HepG2 (cell line): ENCODE data around the gene MAVS. TPM values are rescaled to one million over a fixed set of nuclear protein-coding genes. Genes with fewer than 3 reads are reported as not detected.
A peak's percentile ranks its signal among the peaks of the same experiment; 100 is the strongest.

ENCODE experiments used
- CC2D1A ChIP-seq: sonication (generic); formaldehyde crosslinking; IDR thresholded peaks from 2 replicates; pipeline ENCODE4 v1.8.1; 2023; ENCODE audit warnings: mild to moderate bottlenecking, missing genetic modification reagents
- CREM ChIP-seq, 2 experiments: sonication (generic) in 1 of 2; formaldehyde crosslinking in 1 of 2; IDR thresholded peaks; 2 replicates each; pipeline versions ENCODE4 v1.4.0 to v1.6.1; 2016 to 2020; ENCODE audit warnings: antibody characterized with exemption in 1 of 2, mild to moderate bottlenecking in 1 of 2, missing genetic modification reagents in 1 of 2
- DR1 ChIP-seq: sonication (generic); formaldehyde crosslinking; IDR thresholded peaks from 2 replicates; pipeline ENCODE4 v1.8.0; 2021; ENCODE audit warnings: mild to moderate bottlenecking, missing genetic modification reagents, inconsistent platforms
- FIP1L1 ChIP-seq: fragments of 200-400 bp; formaldehyde crosslinking; IDR thresholded peaks from 2 replicates; pipeline ENCODE4 v1.6.1; 2018; ENCODE audit warnings: low read depth, mild to moderate bottlenecking, low read length, moderate library complexity, borderline replicate concordance; ENCODE audit not compliant: insufficient read depth
- GATA4 ChIP-seq: sonication (generic); IDR thresholded peaks from 2 replicates; pipeline ENCODE4 v1.6.1; 2016; ENCODE audit warnings: antibody characterized with exemption, low read depth, borderline replicate concordance
- JUND ChIP-seq: sonication (generic); formaldehyde crosslinking; IDR thresholded peaks from 2 replicates; pipeline ENCODE4 v1.8.0; 2022; ENCODE audit warnings: mild to moderate bottlenecking, missing genetic modification reagents
- KDM3A ChIP-seq: IDR thresholded peaks from 2 replicates; pipeline ENCODE4 v1.6.1; 2018; ENCODE audit warnings: low read depth, missing compliant biosample characterization
- MYNN ChIP-seq: sonication (generic); formaldehyde crosslinking; IDR thresholded peaks from 2 replicates; pipeline ENCODE4 v1.4.0; 2020; ENCODE audit warnings: mild to moderate bottlenecking, low read depth, missing genetic modification reagents
- TCF12 ChIP-seq, 2 experiments: fragments of 450-650 bp in 1 of 2; sonication (generic) in 1 of 2; formaldehyde crosslinking in 1 of 2; IDR thresholded peaks; 2 replicates each; pipeline versions ENCODE4 v1.6.1 to v1.8.0; 2017 to 2022; ENCODE audit warnings: antibody characterized with exemption in 1 of 2, mild to moderate bottlenecking in 1 of 2, missing genetic modification reagents in 1 of 2, moderate library complexity in 1 of 2
- ZNF350 ChIP-seq: sonication (generic); formaldehyde crosslinking; IDR thresholded peaks from 2 replicates; pipeline ENCODE4 v1.4.0; 2020; ENCODE audit warnings: mild to moderate bottlenecking, low read depth, missing genetic modification reagents, borderline replicate concordance
- ZNF530 ChIP-seq: sonication (generic); formaldehyde crosslinking; IDR thresholded peaks from 2 replicates; pipeline ENCODE4 v1.5.0; 2020; ENCODE audit warnings: low read depth, mild to moderate bottlenecking, missing genetic modification reagents
- ZNF557 ChIP-seq: sonication (generic); formaldehyde crosslinking; IDR thresholded peaks from 2 replicates; pipeline ENCODE4 v1.4.0; 2020; ENCODE audit warnings: missing genetic modification reagents
- ZNF670 ChIP-seq: sonication (generic); formaldehyde crosslinking; IDR thresholded peaks from 2 replicates; pipeline ENCODE4 v1.8.0; 2022; ENCODE audit warnings: mild to moderate bottlenecking, missing genetic modification reagents, borderline replicate concordance
- ZNF775 ChIP-seq: sonication (generic); formaldehyde crosslinking; IDR thresholded peaks from 2 replicates; pipeline ENCODE4 v1.4.0; 2020; ENCODE audit warnings: missing genetic modification reagents, mild to moderate bottlenecking, moderate library complexity, borderline replicate concordance
- polyA plus RNA-seq, 8 experiments: library from polyadenylated mRNA; depleted of rRNA in 3 of 8; stranded (reverse) in 7 of 8; unstranded in 1 of 8; fragments of >200 nt; fragmentation: Illumina TruSeq in 4 of 8; extraction: Trizol in 4 of 8; gene quantifications; 2 replicates each; pipeline versions ENCODE4 v1.2.1 to v1.2.3, GENCODE V29; 2011 to 2016; ENCODE audit warnings: low read depth in 4 of 8, missing spikeins in 1 of 8, mixed read lengths in 1 of 8; ENCODE audit not compliant: insufficient read depth in 1 of 8
- total RNA-seq, 5 experiments: library from RNA; depleted of rRNA; stranded (reverse); fragments of >200 nt; fragmentation: Illumina TruSeq; extraction: Trizol; gene quantifications; 2 replicates each; pipeline ENCODE4 v1.2.3, GENCODE V29; 2016; ENCODE audit warnings: low read depth in 1 of 5
- TF ChIP-seq, protein P1 (sequence below): IDR thresholded peaks from 2 replicates; pipeline ENCODE4 v1.6.1; 2016; ENCODE audit warnings: mild to moderate bottlenecking
- TF ChIP-seq, protein P2 (sequence below): sonication (generic); formaldehyde crosslinking; IDR thresholded peaks from 2 replicates; pipeline ENCODE4 v1.4.0; 2020; ENCODE audit warnings: mild to moderate bottlenecking, missing genetic modification reagents
- TF ChIP-seq, protein P3 (sequence below): sonication (generic); formaldehyde crosslinking; IDR thresholded peaks from 2 replicates; pipeline ENCODE4 v1.4.0; 2020; ENCODE audit warnings: missing genetic modification reagents

MAVS gene
- total and polyA plus RNA-seq, 2 of the 13 experiments (the other 11 are each of a cell fraction or from before 2014, with no cell fraction given), result 27.3 to 36.6 TPM

DNA sequence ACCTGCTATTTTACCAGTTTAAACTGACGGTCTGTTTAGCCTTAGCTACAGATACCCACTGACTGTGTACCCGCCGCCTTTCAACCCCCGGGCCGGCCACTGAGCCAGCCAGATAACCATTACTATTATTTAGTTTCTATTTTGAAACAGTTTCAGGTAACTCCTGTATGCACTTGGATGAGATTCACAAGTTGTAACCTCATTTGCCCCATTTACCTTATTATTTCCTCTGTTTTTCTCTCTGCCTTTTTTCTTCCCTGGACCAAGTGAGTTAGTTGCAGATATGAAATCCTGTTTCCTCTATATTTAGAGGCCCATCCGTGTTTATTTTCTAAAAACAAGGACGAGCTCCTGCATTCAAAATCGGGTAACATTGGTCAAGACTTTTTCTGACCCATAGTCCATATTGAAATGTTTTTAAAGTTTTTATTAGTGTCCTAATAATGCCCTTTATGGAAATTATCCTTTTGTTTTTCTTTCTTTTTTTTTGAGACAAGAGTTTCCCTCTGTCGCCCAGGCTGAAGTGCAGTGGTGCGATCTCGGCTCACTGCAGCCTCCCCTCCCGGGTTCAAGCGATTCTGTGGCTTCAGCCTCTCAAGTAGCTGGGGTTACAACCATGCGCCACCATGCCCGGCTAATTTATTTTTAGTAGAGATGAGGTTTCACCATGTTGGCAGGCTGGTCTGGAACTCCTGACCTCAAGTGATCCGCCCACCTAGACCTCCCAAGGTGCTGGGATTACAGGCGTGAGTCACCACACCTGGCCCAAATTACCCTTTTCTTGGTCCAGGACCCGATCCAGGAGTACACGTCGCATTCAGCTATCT lies 25.5 kb upstream of the MAVS start (continued):
- TF ChIP-seq, protein P1, sequence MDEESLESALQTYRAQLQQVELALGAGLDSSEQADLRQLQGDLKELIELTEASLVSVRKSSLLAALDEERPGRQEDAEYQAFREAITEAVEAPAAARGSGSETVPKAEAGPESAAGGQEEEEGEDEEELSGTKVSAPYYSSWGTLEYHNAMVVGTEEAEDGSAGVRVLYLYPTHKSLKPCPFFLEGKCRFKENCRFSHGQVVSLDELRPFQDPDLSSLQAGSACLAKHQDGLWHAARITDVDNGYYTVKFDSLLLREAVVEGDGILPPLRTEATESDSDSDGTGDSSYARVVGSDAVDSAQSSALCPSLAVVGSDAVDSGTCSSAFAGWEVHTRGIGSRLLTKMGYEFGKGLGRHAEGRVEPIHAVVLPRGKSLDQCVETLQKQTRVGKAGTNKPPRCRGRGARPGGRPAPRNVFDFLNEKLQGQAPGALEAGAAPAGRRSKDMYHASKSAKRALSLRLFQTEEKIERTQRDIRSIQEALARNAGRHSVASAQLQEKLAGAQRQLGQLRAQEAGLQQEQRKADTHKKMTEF (CRISPR knock-in tag), result no peak
- TF ChIP-seq FIP1L1 (no peak), CC2D1A (0 out of 2 replicates have a peak, but pooled peaks have one; percentile 74), GATA4 (0 out of 2 replicates have a peak, but pooled peaks have one; percentile 17), MYNN (CRISPR knock-in tag) (no peak), DR1 (CRISPR knock-in tag) (no peak; the same call in 1 of the 2 replicates), KDM3A (CRISPR knock-in tag) (no peak), ZNF350 (CRISPR knock-in tag) (no peak), JUND (CRISPR knock-in tag) (no peak), ZNF557 (no peak), TCF12 (IDR thresholded peaks at IDR 0.05) (no peak), TCF12 (CRISPR knock-in tag; IDR thresholded peaks at IDR 0.05) (no peak), ZNF775 (CRISPR knock-in tag) (0 out of 2 replicates have a peak, but pooled peaks have one; percentile 51), ZNF670 (CRISPR knock-in tag) (peak; percentile 74), ZNF530 (CRISPR knock-in tag) (no peak), CREM (IDR thresholded peaks at IDR 0.05) (peak; percentile 81), CREM (CRISPR knock-in tag; IDR thresholded peaks at IDR 0.05) (no peak)
- TF ChIP-seq, protein P2, sequence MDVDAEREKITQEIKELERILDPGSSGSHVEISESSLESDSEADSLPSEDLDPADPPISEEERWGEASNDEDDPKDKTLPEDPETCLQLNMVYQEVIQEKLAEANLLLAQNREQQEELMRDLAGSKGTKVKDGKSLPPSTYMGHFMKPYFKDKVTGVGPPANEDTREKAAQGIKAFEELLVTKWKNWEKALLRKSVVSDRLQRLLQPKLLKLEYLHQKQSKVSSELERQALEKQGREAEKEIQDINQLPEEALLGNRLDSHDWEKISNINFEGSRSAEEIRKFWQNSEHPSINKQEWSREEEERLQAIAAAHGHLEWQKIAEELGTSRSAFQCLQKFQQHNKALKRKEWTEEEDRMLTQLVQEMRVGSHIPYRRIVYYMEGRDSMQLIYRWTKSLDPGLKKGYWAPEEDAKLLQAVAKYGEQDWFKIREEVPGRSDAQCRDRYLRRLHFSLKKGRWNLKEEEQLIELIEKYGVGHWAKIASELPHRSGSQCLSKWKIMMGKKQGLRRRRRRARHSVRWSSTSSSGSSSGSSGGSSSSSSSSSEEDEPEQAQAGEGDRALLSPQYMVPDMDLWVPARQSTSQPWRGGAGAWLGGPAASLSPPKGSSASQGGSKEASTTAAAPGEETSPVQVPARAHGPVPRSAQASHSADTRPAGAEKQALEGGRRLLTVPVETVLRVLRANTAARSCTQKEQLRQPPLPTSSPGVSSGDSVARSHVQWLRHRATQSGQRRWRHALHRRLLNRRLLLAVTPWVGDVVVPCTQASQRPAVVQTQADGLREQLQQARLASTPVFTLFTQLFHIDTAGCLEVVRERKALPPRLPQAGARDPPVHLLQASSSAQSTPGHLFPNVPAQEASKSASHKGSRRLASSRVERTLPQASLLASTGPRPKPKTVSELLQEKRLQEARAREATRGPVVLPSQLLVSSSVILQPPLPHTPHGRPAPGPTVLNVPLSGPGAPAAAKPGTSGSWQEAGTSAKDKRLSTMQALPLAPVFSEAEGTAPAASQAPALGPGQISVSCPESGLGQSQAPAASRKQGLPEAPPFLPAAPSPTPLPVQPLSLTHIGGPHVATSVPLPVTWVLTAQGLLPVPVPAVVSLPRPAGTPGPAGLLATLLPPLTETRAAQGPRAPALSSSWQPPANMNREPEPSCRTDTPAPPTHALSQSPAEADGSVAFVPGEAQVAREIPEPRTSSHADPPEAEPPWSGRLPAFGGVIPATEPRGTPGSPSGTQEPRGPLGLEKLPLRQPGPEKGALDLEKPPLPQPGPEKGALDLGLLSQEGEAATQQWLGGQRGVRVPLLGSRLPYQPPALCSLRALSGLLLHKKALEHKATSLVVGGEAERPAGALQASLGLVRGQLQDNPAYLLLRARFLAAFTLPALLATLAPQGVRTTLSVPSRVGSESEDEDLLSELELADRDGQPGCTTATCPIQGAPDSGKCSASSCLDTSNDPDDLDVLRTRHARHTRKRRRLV (CRISPR knock-in tag), result 0 out of 2 replicates have a peak, but pooled peaks have one; percentile 31
- TF ChIP-seq, protein P3, sequence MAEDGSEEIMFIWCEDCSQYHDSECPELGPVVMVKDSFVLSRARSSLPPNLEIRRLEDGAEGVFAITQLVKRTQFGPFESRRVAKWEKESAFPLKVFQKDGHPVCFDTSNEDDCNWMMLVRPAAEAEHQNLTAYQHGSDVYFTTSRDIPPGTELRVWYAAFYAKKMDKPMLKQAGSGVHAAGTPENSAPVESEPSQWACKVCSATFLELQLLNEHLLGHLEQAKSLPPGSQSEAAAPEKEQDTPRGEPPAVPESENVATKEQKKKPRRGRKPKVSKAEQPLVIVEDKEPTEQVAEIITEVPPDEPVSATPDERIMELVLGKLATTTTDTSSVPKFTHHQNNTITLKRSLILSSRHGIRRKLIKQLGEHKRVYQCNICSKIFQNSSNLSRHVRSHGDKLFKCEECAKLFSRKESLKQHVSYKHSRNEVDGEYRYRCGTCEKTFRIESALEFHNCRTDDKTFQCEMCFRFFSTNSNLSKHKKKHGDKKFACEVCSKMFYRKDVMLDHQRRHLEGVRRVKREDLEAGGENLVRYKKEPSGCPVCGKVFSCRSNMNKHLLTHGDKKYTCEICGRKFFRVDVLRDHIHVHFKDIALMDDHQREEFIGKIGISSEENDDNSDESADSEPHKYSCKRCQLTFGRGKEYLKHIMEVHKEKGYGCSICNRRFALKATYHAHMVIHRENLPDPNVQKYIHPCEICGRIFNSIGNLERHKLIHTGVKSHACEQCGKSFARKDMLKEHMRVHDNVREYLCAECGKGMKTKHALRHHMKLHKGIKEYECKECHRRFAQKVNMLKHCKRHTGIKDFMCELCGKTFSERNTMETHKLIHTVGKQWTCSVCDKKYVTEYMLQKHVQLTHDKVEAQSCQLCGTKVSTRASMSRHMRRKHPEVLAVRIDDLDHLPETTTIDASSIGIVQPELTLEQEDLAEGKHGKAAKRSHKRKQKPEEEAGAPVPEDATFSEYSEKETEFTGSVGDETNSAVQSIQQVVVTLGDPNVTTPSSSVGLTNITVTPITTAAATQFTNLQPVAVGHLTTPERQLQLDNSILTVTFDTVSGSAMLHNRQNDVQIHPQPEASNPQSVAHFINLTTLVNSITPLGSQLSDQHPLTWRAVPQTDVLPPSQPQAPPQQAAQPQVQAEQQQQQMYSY (CRISPR knock-in tag), result no peak
